ENCODE measurements around the gene DOCK8. TPM values are rescaled to one million over a fixed set of nuclear protein-coding genes. Genes with fewer than 3 reads are reported as not detected.
"Not testable (repeated sequence)": the region's sequence is repeated elsewhere in the genome, so short reads cannot be mapped to it uniquely, and the experiment has no call there.

The DOCK8 gene
- 10 to 100 TPM; 24.6 to 35.5 TPM for total RNA-seq

DNA sequence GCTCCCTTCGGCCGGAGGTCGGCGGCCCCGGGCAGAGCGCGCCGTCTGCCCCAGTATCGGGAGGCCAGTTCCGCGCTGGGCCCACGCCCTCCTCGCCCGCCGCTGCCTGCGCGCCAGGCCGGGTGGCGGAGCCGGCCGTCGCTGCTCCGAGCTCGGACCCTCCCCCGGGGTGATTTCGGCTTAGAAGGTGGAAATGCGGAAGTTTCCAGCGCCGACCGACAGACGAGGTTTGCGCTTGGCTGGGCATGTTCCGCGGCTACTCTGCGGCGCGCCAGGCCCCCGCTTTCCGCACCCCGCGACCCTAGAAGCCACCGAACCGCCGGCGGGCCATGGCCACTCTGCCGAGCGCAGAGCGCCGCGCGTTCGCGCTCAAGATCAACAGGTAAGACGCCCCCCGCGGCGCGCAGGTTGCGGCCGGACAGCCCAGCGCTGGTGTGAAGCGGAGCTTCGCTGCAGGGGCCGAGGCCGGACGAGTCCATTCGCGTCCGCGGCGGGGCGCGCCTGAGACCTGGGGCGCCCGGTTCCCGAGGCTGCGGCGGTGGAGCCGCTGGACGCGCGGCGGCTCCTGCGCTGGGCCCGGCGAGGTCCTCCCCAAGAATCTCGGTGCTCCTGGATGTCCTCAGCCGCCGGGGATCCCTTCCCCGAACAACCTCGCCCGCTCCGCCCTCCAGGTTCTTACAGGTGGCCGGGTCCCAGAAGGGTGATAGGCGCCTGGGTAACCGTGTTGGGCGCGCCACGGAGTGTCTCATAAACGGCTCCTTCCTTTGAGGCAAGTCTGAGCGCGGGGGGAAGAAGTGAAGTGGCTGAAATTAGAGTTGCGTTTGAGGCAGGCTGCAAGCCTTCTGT is at the start of gene DOCK8:
TSS of gene DOCK8 (plus strand) at position 218 of the 846 bp plus-strand sequence. CDS start at position 330, 112 bp downstream.
- no peaks in the 10 kb centered on the region for H3K9me3 ChIP-seq
- H3K27ac ChIP-seq = peak within 1 kb of the TSS; percentile 80 to 86
- H3K4me3 ChIP-seq = peak within 1 kb of the TSS; percentile 43 to 55
- peak; percentile 55 for DNase-seq (ENCODE audit: low spot score)
- intact Hi-C loops (cut with DNase I) = no loop called here
- TF ChIP-seq POLR2A (IDR thresholded peaks at IDR 0.05) = peak; percentile 38
- TF ChIP-seq, protein P1, sequence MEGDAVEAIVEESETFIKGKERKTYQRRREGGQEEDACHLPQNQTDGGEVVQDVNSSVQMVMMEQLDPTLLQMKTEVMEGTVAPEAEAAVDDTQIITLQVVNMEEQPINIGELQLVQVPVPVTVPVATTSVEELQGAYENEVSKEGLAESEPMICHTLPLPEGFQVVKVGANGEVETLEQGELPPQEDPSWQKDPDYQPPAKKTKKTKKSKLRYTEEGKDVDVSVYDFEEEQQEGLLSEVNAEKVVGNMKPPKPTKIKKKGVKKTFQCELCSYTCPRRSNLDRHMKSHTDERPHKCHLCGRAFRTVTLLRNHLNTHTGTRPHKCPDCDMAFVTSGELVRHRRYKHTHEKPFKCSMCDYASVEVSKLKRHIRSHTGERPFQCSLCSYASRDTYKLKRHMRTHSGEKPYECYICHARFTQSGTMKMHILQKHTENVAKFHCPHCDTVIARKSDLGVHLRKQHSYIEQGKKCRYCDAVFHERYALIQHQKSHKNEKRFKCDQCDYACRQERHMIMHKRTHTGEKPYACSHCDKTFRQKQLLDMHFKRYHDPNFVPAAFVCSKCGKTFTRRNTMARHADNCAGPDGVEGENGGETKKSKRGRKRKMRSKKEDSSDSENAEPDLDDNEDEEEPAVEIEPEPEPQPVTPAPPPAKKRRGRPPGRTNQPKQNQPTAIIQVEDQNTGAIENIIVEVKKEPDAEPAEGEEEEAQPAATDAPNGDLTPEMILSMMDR (IDR thresholded peaks at IDR 0.05) = peak in 3 of 4 experiments; percentile 2 to 57 (median 49)
- no peak for TF ChIP-seq POLR2AphosphoS5 (IDR thresholded peaks at IDR 0.05)
- no peaks in the 10 kb centered on the region for H3K36me3 ChIP-seq
- H3K27me3 ChIP-seq (replicated peaks; ENCODE audit: insufficient read depth) = no peaks in the 10 kb centered on the region
- H3K4me1 ChIP-seq (replicated peaks) = no peaks in the 10 kb centered on the region
- under 1% methylated on average over 38 of the region's 103 CpGs for WGBS

DNA sequence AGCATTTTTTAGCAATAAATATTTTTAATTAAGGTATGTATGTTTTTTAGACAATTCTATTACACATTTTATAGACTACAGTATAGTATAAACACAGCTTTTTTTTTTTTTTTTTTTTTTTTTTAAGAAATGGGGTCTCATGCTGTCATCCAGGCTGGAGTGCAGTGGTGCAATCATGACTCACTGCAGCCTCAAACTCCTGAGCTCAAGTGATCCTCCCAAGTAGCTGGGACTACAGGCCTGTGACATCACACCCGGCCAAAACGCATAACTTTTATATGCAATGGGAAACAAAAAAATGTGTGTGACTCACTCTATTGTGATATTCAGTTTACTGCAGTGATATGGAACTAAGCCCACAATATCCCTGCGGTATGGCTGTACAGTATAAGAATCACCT is 44.9 kb upstream of the DOCK8 start:
- H3K4me3 ChIP-seq; H3K36me3 ChIP-seq; intact Hi-C loops (cut with DNase I); H3K27me3 ChIP-seq (replicated peaks; ENCODE audit: insufficient read depth); H3K4me1 ChIP-seq (replicated peaks); H3K27ac ChIP-seq; DNase-seq (ENCODE audit: low spot score); H3K9me3 ChIP-seq: not testable (repeated sequence)
- no CpG with 5 or more reads among the region's 3 CpGs for whole genome bisulfite sequencing

DNA sequence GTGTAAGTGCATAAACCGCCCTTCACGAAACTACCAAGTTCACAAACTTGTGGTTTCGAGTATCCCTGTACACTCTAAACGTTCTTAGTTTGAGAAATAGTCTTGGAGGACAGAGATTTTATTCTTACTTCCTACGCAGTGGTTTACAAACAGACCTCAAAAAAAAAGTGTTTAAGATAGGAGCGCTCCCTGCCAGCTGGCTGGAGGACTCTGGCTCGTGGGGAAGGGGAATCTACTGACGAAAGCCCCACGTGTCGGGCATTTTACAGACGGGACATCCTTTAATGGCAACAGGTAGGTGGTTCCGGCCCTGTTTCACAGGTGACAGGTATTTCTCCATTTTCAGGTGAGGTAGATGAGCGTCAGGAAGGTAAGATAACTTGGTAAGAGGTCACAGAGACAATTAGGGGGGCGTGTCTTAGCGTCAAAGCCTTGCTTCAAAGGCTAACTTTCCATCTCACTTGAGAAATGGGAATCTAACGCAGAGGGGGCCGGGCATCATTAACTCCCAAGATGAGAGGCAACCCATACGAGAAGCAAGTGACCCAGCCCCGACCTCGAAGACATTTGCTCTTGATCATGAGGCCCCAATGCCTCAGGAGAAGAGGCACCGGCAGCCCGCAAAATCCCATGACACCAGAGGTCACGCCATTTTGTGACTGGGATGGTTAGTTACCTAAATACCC is 36.4 kb upstream of the DOCK8 start:
- DNase-seq (ENCODE audit: low spot score) = not testable (repeated sequence)
- peak overlapping the region; percentile 19 to 20 for H3K4me3 ChIP-seq

DNA sequence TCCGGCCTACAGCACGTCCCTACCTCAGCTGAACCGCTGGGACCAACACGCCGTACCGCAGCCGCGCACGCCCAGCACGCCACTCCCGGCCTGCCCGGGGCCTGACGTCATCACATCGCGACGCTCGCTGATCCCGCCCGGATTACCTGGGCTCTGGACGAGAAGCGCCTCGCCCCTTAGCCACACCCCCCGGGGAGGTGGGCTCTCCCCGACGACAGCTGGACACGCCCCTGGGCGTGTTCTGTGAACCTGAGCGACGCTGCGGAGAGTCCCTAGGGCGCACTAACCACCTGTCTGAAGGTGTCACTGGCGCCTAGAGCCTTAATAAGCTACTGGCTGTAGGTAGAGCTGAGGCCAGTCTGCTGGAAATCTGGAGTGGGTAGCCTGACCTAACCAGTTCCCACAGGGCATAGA is 35.7 kb upstream of the DOCK8 start, which contains the start of gene ZNG1A:
TSS of gene ZNG1A (minus strand) at position 87 of the 414 bp plus-strand sequence. CDS start 87 bp downstream, outside the sequence.
- H3K27ac ChIP-seq = peak within 1 kb of the TSS in 1 of 2 donors; percentile 55
- intact Hi-C loops (cut with DNase I); H3K27me3 ChIP-seq (replicated peaks; ENCODE audit: insufficient read depth); H3K4me1 ChIP-seq (replicated peaks); H3K9me3 ChIP-seq; H3K36me3 ChIP-seq: not testable (repeated sequence)
- DNase-seq (ENCODE audit: low spot score) = peak; percentile 75
- WGBS = no CpG with 5 or more reads among the region's 32 CpGs
- TF ChIP-seq POLR2AphosphoS5 (IDR thresholded peaks at IDR 0.05) = peak; percentile 10
- peak within 1 kb of the TSS; percentile 19 to 21 for H3K4me3 ChIP-seq

More for the DNA sequence above, 36.4 kb upstream of the DOCK8 start:
- H3K36me3 ChIP-seq; H3K4me1 ChIP-seq (replicated peaks); intact Hi-C loops (cut with DNase I); H3K27me3 ChIP-seq (replicated peaks; ENCODE audit: insufficient read depth); H3K9me3 ChIP-seq: not testable (repeated sequence)
- WGBS = 7% methylated on average over 15 of the region's 23 CpGs
- peak overlapping the region in 1 of 2 donors; percentile 55 for H3K27ac ChIP-seq

DNA sequence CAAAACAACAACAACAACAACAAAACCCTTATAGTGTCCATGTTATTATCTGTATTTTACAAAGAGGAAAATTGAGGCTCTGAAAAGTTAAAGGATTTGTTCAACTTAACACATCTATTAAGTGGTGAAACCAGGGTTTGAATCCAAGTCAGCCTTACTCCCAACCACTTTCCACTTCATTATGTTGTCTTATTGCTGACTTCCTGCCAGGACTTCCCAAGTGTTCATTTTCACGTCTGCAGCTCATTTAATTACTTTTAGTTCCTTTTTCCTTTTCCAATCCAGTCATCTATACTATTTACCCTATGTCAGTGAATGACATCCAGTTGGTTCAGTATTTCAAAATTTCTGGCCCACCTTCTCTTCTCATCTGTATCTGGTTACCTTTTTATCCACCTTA is 15.1 kb upstream of the DOCK8 start:
- DNase-seq (ENCODE audit: low spot score); H3K27ac ChIP-seq; H3K36me3 ChIP-seq; H3K27me3 ChIP-seq (replicated peaks; ENCODE audit: insufficient read depth); H3K9me3 ChIP-seq; H3K4me1 ChIP-seq (replicated peaks); H3K4me3 ChIP-seq; intact Hi-C loops (cut with DNase I): not testable (repeated sequence)
- WGBS = 25% methylated on average over 1 of the region's 1 CpG

DNA sequence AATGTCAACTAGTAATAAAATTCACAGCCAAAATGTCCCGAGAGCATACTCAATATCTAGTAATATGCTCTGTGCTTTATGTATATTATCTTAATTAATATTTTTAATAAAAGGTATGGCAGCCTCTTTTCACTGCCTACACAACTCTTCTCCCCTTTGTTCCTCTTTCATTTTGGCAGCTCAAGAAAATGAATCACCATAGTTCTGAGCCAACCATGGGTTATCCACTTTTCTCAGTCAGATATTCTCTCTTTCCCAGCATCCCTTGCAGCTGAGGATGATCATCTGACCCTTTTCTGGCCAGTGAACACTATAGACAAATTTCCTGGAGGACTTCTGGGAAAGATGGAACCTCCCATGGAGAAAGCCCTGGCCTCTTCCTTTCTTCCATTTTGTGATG is 8.2 kb upstream of the DOCK8 start:
- intact Hi-C loops (cut with DNase I) = no loop called here
- Histone ChIP-seq H3K27ac (no peak overlapping the region), H3K27me3 (replicated peaks; ENCODE audit: insufficient read depth) (no peaks in the 10 kb centered on the region), H3K36me3 (no peaks in the 10 kb centered on the region), H3K4me1 (replicated peaks) (no peaks in the 10 kb centered on the region), H3K9me3 (no peaks in the 10 kb centered on the region), H3K4me3 (no peak overlapping the region)
- 43% methylated on average over 1 of the region's 1 CpG for WGBS
- DNase-seq (ENCODE audit: low spot score) = no peak
- TF ChIP-seq POLR2A (IDR thresholded peaks at IDR 0.05) (no peak), POLR2AphosphoS5 (IDR thresholded peaks at IDR 0.05) (no peak)
- TF ChIP-seq, protein P1 (IDR thresholded peaks at IDR 0.05) = no peak
